Testis (tissue), 3 donors: ENCODE data around the gene DNAAF3. TPM values are rescaled to one million over a fixed set of nuclear protein-coding genes. Genes with fewer than 3 reads are reported as not detected.

Experiments used
- DNase-seq: peaks from one replicate; pipeline ENCODE4 v3.0.0-alpha.2; 2019
- H3K27ac ChIP-seq, 2 donors: fragments of 200-600 bp; sonication (generic); one replicate each; pipeline ENCODE4 v1.5.1; 2019
- H3K27me3 ChIP-seq: fragments of 200-600 bp; sonication (generic); one replicate; pipeline ENCODE4 v1.5.1; 2019
- H3K36me3 ChIP-seq: fragments of 200-600 bp; sonication (generic); one replicate; pipeline ENCODE4 v1.5.1; 2017; ENCODE audit warnings: low read depth; ENCODE audit errors: missing control alignments
- H3K4me1 ChIP-seq: fragments of 200-600 bp; sonication (generic); one replicate; pipeline ENCODE4 v1.5.1; 2019
- H3K4me3 ChIP-seq, 2 donors: fragments of 200-600 bp; sonication (generic); one replicate each; pipeline ENCODE4 v1.5.1; 2017 to 2019
- H3K9me3 ChIP-seq: fragments of 200-600 bp; sonication (generic); one replicate; pipeline ENCODE4 v1.5.1; 2017
- CTCF ChIP-seq, 3 experiments: fragments of 450-650 bp in 2 of 3; fragments of 200-600 bp in 1 of 3; sonication (generic) in 1 of 3; IDR thresholded peaks; one replicate each; pipeline ENCODE4 v1.5.1; 2016 to 2019; ENCODE audit warnings: antibody characterized with exemption in 3 of 3, mild to moderate bottlenecking in 2 of 3, moderate library complexity in 1 of 3
- POLR2A ChIP-seq: fragments of 450-650 bp; IDR thresholded peaks from one replicate; pipeline ENCODE4 v1.6.1; 2017; ENCODE audit warnings: antibody characterized with exemption, mild to moderate bottlenecking, moderate library complexity
- WGBS, 2 donors: methylation state at CpG; one replicate each; pipeline ENCODE4 v1.1.5; 2018; 5-methylcytosine and 5-hydroxymethylcytosine counted together
- intact Hi-C: fragments of 100-400 bp; cut with DNase I; formaldehyde crosslinking; loops from one replicate; pipeline ENCODE4 v1.15.1; 2023; ENCODE audit warnings: low total_unique reads
- polyA plus RNA-seq: library from polyadenylated mRNA; stranded (reverse); fragments of 350-450 nt; fragmentation: Illumina TruSeq; extraction: RNeasy Lipid Tissue Mini Kit (QIAGEN cat#74804); gene quantifications from one replicate; pipeline ENCODE4 v1.2.3, GENCODE V29; 2014; ENCODE audit warnings: low read depth, low replicate concordance; ENCODE audit not compliant: insufficient read depth
- total RNA-seq, 2 donors: library from RNA; depleted of rRNA; stranded (reverse); fragments of >200 nt; gene quantifications; one replicate each; pipeline ENCODE4 v1.2.3, GENCODE V29; 2016

DNAAF3 gene
- total and polyA plus RNA-seq, 3 donors from 2014 or later, result 69.9 to 173 (median 102) TPM

- Histone ChIP-seq H3K4me1 (no peaks in the 10 kb centered on the region), H3K4me3 (peak overlapping the region; percentile 25 to 46), H3K9me3 (no peaks in the 10 kb centered on the region), H3K27me3 (no peaks in the 10 kb centered on the region), H3K27ac (peak overlapping the region in 1 of 2 donors; percentile 4), H3K36me3 (no peaks in the 10 kb centered on the region)
- DNase-seq, result no peak
- intact Hi-C loops, result no loop called here
- TF ChIP-seq POLR2A (no peak), CTCF (IDR thresholded peaks at IDR 0.05) (no peak)
- 2 to 3% methylated on average over 21 to 26 of the region's 27 CpGs for WGBS, 2 donors
Observed at GRCh38 chr19:55146705-55147273, 19.6 kb downstream of the DNAAF3 start.

- no peak for DNase-seq
- Histone ChIP-seq H3K36me3 (no peaks in the 10 kb centered on the region), H3K9me3 (no peaks in the 10 kb centered on the region), H3K4me3 (peak overlapping the region; percentile 25 to 46), H3K27ac (peak overlapping the region in 1 of 2 donors; percentile 4), H3K27me3 (no peaks in the 10 kb centered on the region), H3K4me1 (no peaks in the 10 kb centered on the region)
- intact Hi-C loops, result no loop called here
- WGBS, 2 donors, result 0% methylated on average over 18 to 24 of the region's 41 CpGs
- TF ChIP-seq POLR2A (no peak), CTCF (IDR thresholded peaks at IDR 0.05) (no peak)
Observed at GRCh38 chr19:55146078-55146704, 20.2 kb downstream of the DNAAF3 start.

- DNase-seq, result no peak
- 16 to 24% methylated on average over 3 of the region's 3 CpGs for WGBS, 2 donors
Observed at GRCh38 chr19:55145232-55145631, 21.2 kb downstream of the DNAAF3 start.

GRCh38 chr19:55141696-55142095 is 24.7 kb downstream of the DNAAF3 start:
- Histone ChIP-seq H3K27ac (no peak overlapping the region), H3K4me1 (no peaks in the 10 kb centered on the region), H3K36me3 (no peaks in the 10 kb centered on the region), H3K9me3 (no peaks in the 10 kb centered on the region), H3K4me3 (peak overlapping the region in 1 of 2 donors; percentile 6), H3K27me3 (no peaks in the 10 kb centered on the region)
- TF ChIP-seq POLR2A (no peak), CTCF (IDR thresholded peaks at IDR 0.05) (no peak)
- intact Hi-C loops, result no loop called here
- no peak for DNase-seq
- 30 to 38% methylated on average over 4 to 21 of the region's 21 CpGs for WGBS, 2 donors

More at GRCh38 chr19:55145232-55145631, 21.2 kb downstream of the DNAAF3 start:
- intact Hi-C loops, result no loop called here
- H3K27me3 ChIP-seq, result no peaks in the 10 kb centered on the region
- no peak overlapping the region for H3K4me3 ChIP-seq
- no peaks in the 10 kb centered on the region for H3K36me3 ChIP-seq
- no peaks in the 10 kb centered on the region for H3K4me1 ChIP-seq
- no peak overlapping the region for H3K27ac ChIP-seq
- no peak for TF ChIP-seq CTCF (IDR thresholded peaks at IDR 0.05)
- no peak for TF ChIP-seq POLR2A
- H3K9me3 ChIP-seq, result no peaks in the 10 kb centered on the region

- Histone ChIP-seq H3K36me3 (no peaks in the 10 kb centered on the region), H3K27ac (no peak overlapping the region), H3K9me3 (no peaks in the 10 kb centered on the region), H3K4me1 (no peaks in the 10 kb centered on the region), H3K27me3 (no peaks in the 10 kb centered on the region), H3K4me3 (no peak overlapping the region)
- intact Hi-C loops, result no loop called here
- TF ChIP-seq CTCF (IDR thresholded peaks at IDR 0.05) (no peak), POLR2A (no peak)
- WGBS, 2 donors, result 61 to 79% methylated on average over 9 of the region's 9 CpGs
- no peak for DNase-seq
Observed at GRCh38 chr19:55137915-55138314, 28.5 kb downstream of the DNAAF3 start.
